Astrocyte of the hippocampus (primary cell): ENCODE measurements around the gene SMC6.

Experiments used
- DNase-seq: peaks from one replicate; pipeline ENCODE4 v3.0.0; 2011; ENCODE audit warnings: low read depth, low spot score

The SMC6 gene

GRCh38 chr2:17753803-17754663, at the start of gene SMC6, which contains the start of gene GEN1:
SMC6 (minus strand) TSS chr2:17753810; CDS start chr2:17745946, 7,864 bp downstream.
GEN1 (plus strand) TSS chr2:17754138; CDS start chr2:17759944, 5,806 bp downstream.
- DNase-seq = peak; percentile 96

GRCh38 chr2:17800693-17801458, 47.3 kb upstream of the SMC6 start:
- no peak for DNase-seq

- DNase-seq = no peak
Measured at GRCh38 chr2:17800219-17800618, 46.6 kb upstream of the SMC6 start.

- no peak for DNase-seq
Measured at GRCh38 chr2:17799301-17800120, 45.9 kb upstream of the SMC6 start.

- DNase-seq = no peak
Measured at GRCh38 chr2:17798338-17798737, 44.7 kb upstream of the SMC6 start.

- no peak for DNase-seq
Measured at GRCh38 chr2:17795309-17795708, 41.7 kb upstream of the SMC6 start.

- no peak for DNase-seq
Measured at GRCh38 chr2:17793803-17794354, 40.3 kb upstream of the SMC6 start.

GRCh38 chr2:17793296-17793695, 39.7 kb upstream of the SMC6 start:
- DNase-seq = no peak

GRCh38 chr2:17792515-17792914, 38.9 kb upstream of the SMC6 start:
- DNase-seq = peak; percentile 36

- no peak for DNase-seq
Measured at GRCh38 chr2:17791817-17792130, 38.2 kb upstream of the SMC6 start.

- DNase-seq = peak; percentile 53
Measured at GRCh38 chr2:17791121-17791816, 37.7 kb upstream of the SMC6 start.

GRCh38 chr2:17790536-17790935, 36.9 kb upstream of the SMC6 start:
- no peak for DNase-seq

- no peak for DNase-seq
Measured at GRCh38 chr2:17788773-17789172, 35.2 kb upstream of the SMC6 start.

GRCh38 chr2:17786727-17787126, 33.1 kb upstream of the SMC6 start:
- DNase-seq = no peak

- no peak for DNase-seq
Measured at GRCh38 chr2:17781482-17781881, 27.9 kb upstream of the SMC6 start.

- DNase-seq = peak; percentile 54
Measured at GRCh38 chr2:17780546-17780945, 26.9 kb upstream of the SMC6 start.

GRCh38 chr2:17772532-17772931, 18.9 kb upstream of the SMC6 start:
- no peak for DNase-seq

GRCh38 chr2:17771956-17772355, 18.3 kb upstream of the SMC6 start:
- DNase-seq = no peak

GRCh38 chr2:17768894-17769293, 15.3 kb upstream of the SMC6 start:
- DNase-seq = no peak

GRCh38 chr2:17765398-17765797, 11.8 kb upstream of the SMC6 start:
- DNase-seq = no peak
